Tibial nerve (tissue), 3 donors: ENCODE data around the gene WNK3.

Source experiments
- CTCF ChIP-seq, 5 experiments: fragments of 200-600 bp in 3 of 5; fragments of 450-650 bp in 2 of 5; sonication (generic) in 3 of 5; IDR thresholded peaks; one replicate each; pipeline ENCODE4 v1.5.1; 2016 to 2019; ENCODE audit warnings: antibody characterized with exemption in 5 of 5, mild to moderate bottlenecking in 3 of 5, moderate library complexity in 2 of 5
- POLR2A ChIP-seq, 2 donors: fragments of 450-650 bp; IDR thresholded peaks; one replicate each; pipeline ENCODE4 v1.6.1; 2017; ENCODE audit warnings: antibody characterized with exemption in 2 of 2, mild to moderate bottlenecking in 2 of 2, moderate library complexity in 2 of 2

- TF ChIP-seq CTCF (IDR thresholded peaks at IDR 0.05) (no peak), POLR2A (IDR thresholded peaks at IDR 0.05) (peak in 1 of 2 donors; percentile 30)
These were observed 175.5 kb downstream of the WNK3 start for GRCh38 chrX:54182194-54182863.
